ENCODE measurements around the gene TYK2. TPM values are rescaled to one million over a fixed set of nuclear protein-coding genes. Genes with fewer than 3 reads are reported as not detected.

The TYK2 gene
- total and polyA plus RNA-seq, 2 of the 13 experiments (the other 11 are each of a cell fraction or from before 2014, with no cell fraction given) = 38.8 to 60.1 TPM

GRCh38 chr19:10407096-10407495 lies 26.7 kb upstream of the TYK2 start:
- H3K4me1 ChIP-seq (ENCODE audit: insufficient read depth, low read length) = peaks cover 3% of the 10 kb centered on the region
- FAIRE-seq (no peak), ATAC-seq (no peak), DNase-seq (ENCODE audit: low spot score) (no peak)
- CTCF ChIA-PET (ENCODE audit: low intra/inter-chr PET ratio, low total read pairs) = no interaction called here
- peaks cover 12% of the 10 kb centered on the region for H3K79me2 ChIP-seq (ENCODE audit: insufficient read depth, low read length)
- H4K20me1 ChIP-seq (ENCODE audit: insufficient read depth, low read length) = no peaks in the 10 kb centered on the region
- POLR2A ChIA-PET = no interaction called here
- TF ChIP-seq ZKSCAN1 (IDR thresholded peaks at IDR 0.05; ENCODE audit: low read length) (peak; percentile 73), SNRNP70 (IDR thresholded peaks at IDR 0.05; ENCODE audit: low read depth, low read length) (no peak)
- no peaks in the 10 kb centered on the region for H3K36me3 ChIP-seq (replicated peaks in 1 of 2; ENCODE audit: control insufficient read depth in 1 of 2, insufficient read depth in 2 of 2, low read length in 2 of 2)
- H3K9ac ChIP-seq (ENCODE audit: insufficient read depth, low read depth, low read length) = no peak overlapping the region
- no peaks in the 10 kb centered on the region for H3K9me3 ChIP-seq (ENCODE audit: low read length)
- peaks cover 4 to 40% of the 10 kb centered on the region in 2 experiments; a peak in 4 of 5 replicates for H3K27me3 ChIP-seq (ENCODE audit: control insufficient read depth in 1 of 2, insufficient read depth in 2 of 2, low read length in 2 of 2)
- BruUV-seq (replicated peaks) = no TSS peak
- H3K4me3 ChIP-seq (replicated peaks in 1 of 3; ENCODE audit: insufficient read depth in 1 of 3, low read depth in 2 of 3, low read length in 3 of 3) = no peak overlapping the region
- no peak overlapping the region for H3K4me2 ChIP-seq (ENCODE audit: low read depth, low read length)
- intact Hi-C loops (cut with micrococcal nuclease; ENCODE audit: unreplicated experiment) (no loop called here), in situ Hi-C loops (cut with HindIII; ENCODE audit: extremely low pct_ligation_motif_present, low pct_unique_long_range_greater_than_20kb) (no loop called here)
- no peak overlapping the region for H2AFZ ChIP-seq (ENCODE audit: low read length)
- H3K27ac ChIP-seq (ENCODE audit: extremely low read length, insufficient read depth, low read length) = no peak overlapping the region

GRCh38 chr19:10406191-10406590 lies 25.8 kb upstream of the TYK2 start:
- no peak for FAIRE-seq
- BruUV-seq (replicated peaks) = no TSS peak

More at GRCh38 chr19:10406191-10406590, 25.8 kb upstream of the TYK2 start:
- H3K9ac ChIP-seq (ENCODE audit: insufficient read depth, low read depth, low read length) = no peak overlapping the region
- intact Hi-C loops (cut with micrococcal nuclease; ENCODE audit: unreplicated experiment) (no loop called here), in situ Hi-C loops (cut with HindIII; ENCODE audit: extremely low pct_ligation_motif_present, low pct_unique_long_range_greater_than_20kb) (no loop called here)
- DNase-seq (ENCODE audit: low spot score) (no peak), ATAC-seq (no peak)
- no peak overlapping the region for H3K4me3 ChIP-seq (replicated peaks in 1 of 3; ENCODE audit: insufficient read depth in 1 of 3, low read depth in 2 of 3, low read length in 3 of 3)
- H3K4me1 ChIP-seq (ENCODE audit: insufficient read depth, low read length) = peaks cover 11% of the 10 kb centered on the region
- H3K27ac ChIP-seq (ENCODE audit: extremely low read length, insufficient read depth, low read length) = no peak overlapping the region
- H3K9me3 ChIP-seq (ENCODE audit: low read length) = no peaks in the 10 kb centered on the region
- H3K79me2 ChIP-seq (ENCODE audit: insufficient read depth, low read length) = peaks cover 21% of the 10 kb centered on the region
- TF ChIP-seq TIGD3 (CRISPR knock-in tag; IDR thresholded peaks at IDR 0.05; ENCODE audit: borderline replicate concordance) = no peak
- TF ChIP-seq ZKSCAN1 (IDR thresholded peaks at IDR 0.05; ENCODE audit: low read length) = peak; percentile 28; the same call in 1 of the 2 replicates
- H3K4me2 ChIP-seq (ENCODE audit: low read depth, low read length) = no peak overlapping the region
- H3K27me3 ChIP-seq (ENCODE audit: control insufficient read depth in 1 of 2, insufficient read depth in 2 of 2, low read length in 2 of 2) = peaks cover 4 to 40% of the 10 kb centered on the region in 2 experiments; a peak in 4 of 5 replicates
- ChIA-PET POLR2A (no interaction called here), CTCF (ENCODE audit: low intra/inter-chr PET ratio, low total read pairs) (interaction anchor here (3.7 to 4.0 kb wide), 2 partner anchors 11 to 18 kb away, joined by 37 to 40 read pairs; no protein-coding TSS in a partner anchor)
- H3K36me3 ChIP-seq (replicated peaks in 1 of 2; ENCODE audit: control insufficient read depth in 1 of 2, insufficient read depth in 2 of 2, low read length in 2 of 2) = no peaks in the 10 kb centered on the region
- 0 out of 2 replicates have a peak, but pooled peaks cover 6% of the 10 kb centered on the region for H4K20me1 ChIP-seq (ENCODE audit: insufficient read depth, low read length)
- no peak overlapping the region for H2AFZ ChIP-seq (ENCODE audit: low read length)
- WGBS (ENCODE audit: low lambda C conversion rate) = 35% methylated on average over 6 of the region's 6 CpGs
